Ascending aorta (tissue), 2 donors: ENCODE measurements around the gene RELCH. TPM values are rescaled to one million over a fixed set of nuclear protein-coding genes. Genes with fewer than 3 reads are reported as not detected.
A peak's percentile ranks its signal among the peaks of the same experiment; 100 is the strongest.

ENCODE experiments used
- DNase-seq, 2 donors: peaks; one replicate each; pipeline ENCODE4 v3.0.0-alpha.2; 2019; ENCODE audit warnings: low spot score in 2 of 2
- H3K27ac ChIP-seq, 2 donors: fragments of 200-600 bp; sonication (generic); one replicate each; pipeline ENCODE4 v1.5.1; 2016 to 2017; ENCODE audit warnings: mild to moderate bottlenecking in 1 of 2
- H3K27me3 ChIP-seq: fragments of 200-600 bp; sonication (generic); one replicate; pipeline ENCODE4 v1.5.1; 2017
- H3K36me3 ChIP-seq, 2 donors: fragments of 200-600 bp; sonication (generic); one replicate each; pipeline ENCODE4 v1.5.1; 2016
- H3K4me1 ChIP-seq, 2 donors: fragments of 200-600 bp; sonication (generic); one replicate each; pipeline ENCODE4 v1.5.1; 2016 to 2017; ENCODE audit warnings: mild to moderate bottlenecking in 1 of 2
- H3K4me3 ChIP-seq, 2 donors: fragments of 200-600 bp; sonication (generic); one replicate each; pipeline ENCODE4 v1.5.1; 2016 to 2017; ENCODE audit warnings: mild to moderate bottlenecking in 1 of 2
- H3K9me3 ChIP-seq, 2 donors: fragments of 200-600 bp; sonication (generic); one replicate each; pipeline ENCODE4 v1.5.1; 2016
- intact Hi-C: fragments of 100-400 bp; cut with DNase I; formaldehyde crosslinking; loops from one replicate; pipeline ENCODE4 v1.15.1; 2023
- total RNA-seq: library from RNA; depleted of rRNA; stranded (reverse); fragments of >200 nt; gene quantifications from one replicate; pipeline ENCODE4 v1.1.0, GENCODE V29; 2016
- TF ChIP-seq, protein P1 (sequence below), 3 experiments: fragments of 200-600 bp in 2 of 3; fragments of 450-650 bp in 1 of 3; sonication (generic) in 2 of 3; IDR thresholded peaks; one replicate each; pipeline ENCODE4 v1.5.1; 2016 to 2019; ENCODE audit warnings: antibody characterized with exemption in 3 of 3, mild to moderate bottlenecking in 1 of 3, moderate library complexity in 1 of 3

RELCH gene
- total RNA-seq, 1 donor from 2014 or later: 26.4 TPM

DNA sequence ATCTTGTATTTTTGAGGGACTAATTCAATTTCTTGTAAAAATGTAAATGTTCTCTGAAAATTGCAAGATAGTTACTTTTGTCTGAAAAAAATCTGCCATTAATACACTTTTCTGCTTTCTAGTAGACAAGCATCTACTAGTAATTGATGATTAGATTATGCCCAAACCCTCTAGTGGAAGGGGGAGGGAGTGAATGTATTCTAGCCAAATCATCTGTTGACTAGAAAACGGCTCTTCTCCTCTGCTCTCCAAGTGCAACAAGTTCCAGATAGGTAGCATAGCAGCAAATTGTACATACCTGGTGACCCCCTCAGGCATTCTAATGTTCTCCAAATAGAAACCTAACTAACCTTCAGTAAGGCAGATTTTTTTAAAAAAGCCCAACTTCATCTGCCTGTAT, 58.6 kb downstream of the RELCH start:
- Histone ChIP-seq H3K27me3 (no peaks in the 10 kb centered on the region), H3K27ac (peak overlapping the region in 1 of 2 donors; percentile 17), H3K36me3 (peaks cover 0 to 7% of the 10 kb centered on the region in 2 donors), H3K4me3 (no peak overlapping the region), H3K4me1 (peaks cover 0 to 10% of the 10 kb centered on the region in 2 donors), H3K9me3 (no peaks in the 10 kb centered on the region)
- intact Hi-C loops: no loop called here
- DNase-seq: no peak
- TF ChIP-seq, protein P1, sequence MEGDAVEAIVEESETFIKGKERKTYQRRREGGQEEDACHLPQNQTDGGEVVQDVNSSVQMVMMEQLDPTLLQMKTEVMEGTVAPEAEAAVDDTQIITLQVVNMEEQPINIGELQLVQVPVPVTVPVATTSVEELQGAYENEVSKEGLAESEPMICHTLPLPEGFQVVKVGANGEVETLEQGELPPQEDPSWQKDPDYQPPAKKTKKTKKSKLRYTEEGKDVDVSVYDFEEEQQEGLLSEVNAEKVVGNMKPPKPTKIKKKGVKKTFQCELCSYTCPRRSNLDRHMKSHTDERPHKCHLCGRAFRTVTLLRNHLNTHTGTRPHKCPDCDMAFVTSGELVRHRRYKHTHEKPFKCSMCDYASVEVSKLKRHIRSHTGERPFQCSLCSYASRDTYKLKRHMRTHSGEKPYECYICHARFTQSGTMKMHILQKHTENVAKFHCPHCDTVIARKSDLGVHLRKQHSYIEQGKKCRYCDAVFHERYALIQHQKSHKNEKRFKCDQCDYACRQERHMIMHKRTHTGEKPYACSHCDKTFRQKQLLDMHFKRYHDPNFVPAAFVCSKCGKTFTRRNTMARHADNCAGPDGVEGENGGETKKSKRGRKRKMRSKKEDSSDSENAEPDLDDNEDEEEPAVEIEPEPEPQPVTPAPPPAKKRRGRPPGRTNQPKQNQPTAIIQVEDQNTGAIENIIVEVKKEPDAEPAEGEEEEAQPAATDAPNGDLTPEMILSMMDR (IDR thresholded peaks at IDR 0.05): no peak

DNA sequence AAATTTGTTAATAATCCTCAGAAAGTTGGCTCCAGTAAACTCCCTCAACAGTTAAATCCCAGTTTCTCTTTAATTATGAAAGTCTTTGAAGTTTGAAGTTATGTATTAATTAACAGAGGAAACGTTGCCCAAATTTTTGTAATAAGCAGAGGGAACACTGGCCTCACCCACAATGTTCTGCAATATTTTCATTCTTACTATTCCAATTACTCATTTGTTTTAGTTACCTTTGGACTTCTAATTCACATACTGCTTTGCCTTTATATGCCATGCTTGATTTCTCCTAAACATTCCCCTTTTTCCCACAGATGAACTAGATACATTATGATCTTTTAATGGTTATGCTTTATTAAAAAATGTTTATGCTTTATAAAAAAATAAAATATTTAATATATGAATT, 61.3 kb downstream of the RELCH start:
- peaks cover 3 to 4% of the 10 kb centered on the region in 2 donors for H3K36me3 ChIP-seq

DNA sequence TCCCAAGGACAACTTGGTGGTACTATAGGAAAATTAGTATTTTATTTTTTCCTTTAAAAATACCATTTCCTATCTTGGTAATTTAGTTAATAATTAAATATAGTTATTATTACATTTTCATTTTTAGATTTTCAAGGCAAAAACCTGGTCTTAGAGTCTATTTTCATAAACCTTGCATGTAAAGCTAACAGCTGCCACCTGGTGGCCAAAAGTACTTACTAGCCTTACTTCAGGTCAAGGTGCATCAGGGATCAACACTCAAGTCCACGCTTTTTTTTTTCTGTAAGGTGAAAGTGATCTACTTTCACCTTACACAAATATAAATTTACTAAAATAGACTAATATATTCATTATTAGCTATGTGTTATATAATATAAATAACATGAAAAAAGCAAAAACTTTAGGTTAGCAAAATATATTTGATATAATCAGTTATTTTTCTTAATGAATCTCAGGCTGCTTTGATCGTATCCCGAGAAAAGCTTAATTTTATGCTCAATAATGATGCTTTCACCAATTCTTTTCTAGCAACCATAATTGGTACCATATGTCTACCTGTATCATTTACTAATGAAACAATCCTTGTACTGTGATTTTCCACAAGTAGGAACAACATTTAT, 62.5 kb downstream of the RELCH start:
- H3K9me3 ChIP-seq: no peaks in the 10 kb centered on the region
- H3K4me3 ChIP-seq: no peak overlapping the region
- peak; percentile 10 to 89 for DNase-seq
- TF ChIP-seq, protein P1 (IDR thresholded peaks at IDR 0.05): peak; percentile 43 to 77 (median 64)
- H3K4me1 ChIP-seq: peaks cover 0 to 10% of the 10 kb centered on the region in 2 donors
- no peak overlapping the region for H3K27ac ChIP-seq
- peaks cover 3 to 4% of the 10 kb centered on the region in 2 donors for H3K36me3 ChIP-seq
- no peaks in the 10 kb centered on the region for H3K27me3 ChIP-seq
- intact Hi-C loops: loop anchor here (1.0 kb wide), 1 partner anchor 66 kb away; no protein-coding TSS in a partner anchor

More for the DNA sequence above, 61.3 kb downstream of the RELCH start:
- Histone ChIP-seq H3K9me3 (no peaks in the 10 kb centered on the region), H3K4me3 (no peak overlapping the region), H3K27ac (no peak overlapping the region), H3K27me3 (no peaks in the 10 kb centered on the region), H3K4me1 (peaks cover 0 to 10% of the 10 kb centered on the region in 2 donors)
- no peak for DNase-seq
- intact Hi-C loops: no loop called here
- TF ChIP-seq, protein P1 (IDR thresholded peaks at IDR 0.05): no peak

DNA sequence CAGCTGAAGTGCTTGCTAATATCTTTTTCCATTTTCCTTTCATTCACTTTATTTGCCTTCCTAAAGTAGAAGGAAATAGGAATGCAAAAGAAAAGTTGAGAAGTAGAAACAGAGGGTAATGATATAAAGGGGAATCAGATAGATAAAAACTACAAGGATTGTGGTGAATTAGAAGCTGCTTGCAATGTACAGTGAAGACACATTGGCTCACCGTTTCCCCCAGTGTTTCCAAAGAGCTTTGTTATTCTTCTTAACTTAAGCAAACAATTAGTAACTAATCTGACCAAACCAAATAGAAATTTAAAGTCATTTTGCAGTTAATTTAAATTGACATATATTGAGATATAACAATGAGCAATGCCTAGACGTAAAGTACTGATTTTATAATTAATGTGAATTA, 63.4 kb downstream of the RELCH start:
- TF ChIP-seq, protein P1 (IDR thresholded peaks at IDR 0.05): no peak
- Histone ChIP-seq H3K27ac (no peak overlapping the region), H3K9me3 (no peaks in the 10 kb centered on the region), H3K36me3 (peaks cover 4 to 9% of the 10 kb centered on the region in 2 donors), H3K4me1 (peaks cover 0 to 10% of the 10 kb centered on the region in 2 donors), H3K27me3 (no peaks in the 10 kb centered on the region), H3K4me3 (no peak overlapping the region)
- intact Hi-C loops: loop anchor here (1.0 kb wide), 1 partner anchor 67 kb away; no protein-coding TSS in a partner anchor
- no peak for DNase-seq

DNA sequence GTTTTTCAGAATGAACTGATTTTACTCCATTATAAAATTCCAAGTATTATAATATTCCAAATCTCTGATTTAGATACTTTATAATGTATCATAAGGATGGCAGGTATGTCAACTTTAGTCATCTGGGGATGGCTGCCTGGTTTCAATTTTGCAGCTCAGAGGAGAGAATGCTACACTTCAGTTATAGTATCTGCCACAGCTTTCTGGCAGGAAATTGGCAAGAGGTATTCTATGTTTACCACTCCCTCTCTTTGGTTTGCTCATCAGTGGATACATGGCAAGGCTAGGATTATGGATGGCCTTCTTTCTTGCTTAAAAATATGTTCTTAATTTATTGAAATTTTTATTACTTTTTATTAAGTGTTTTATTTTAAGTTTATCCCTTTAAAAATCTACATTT, 71.0 kb downstream of the RELCH start:
- Histone ChIP-seq H3K27ac (no peak overlapping the region), H3K4me1 (no peaks in the 10 kb centered on the region), H3K9me3 (no peaks in the 10 kb centered on the region), H3K4me3 (no peak overlapping the region), H3K27me3 (no peaks in the 10 kb centered on the region), H3K36me3 (peaks cover 34 to 43% of the 10 kb centered on the region in 2 donors)
- intact Hi-C loops: no loop called here
- no peak for DNase-seq
- TF ChIP-seq, protein P1 (IDR thresholded peaks at IDR 0.05): no peak
